ENCODE measurements around the gene G6PC3. TPM values are rescaled to one million over a fixed set of nuclear protein-coding genes. Genes with fewer than 3 reads are reported as not detected.

G6PC3 gene
- total RNA-seq, 2 donors from 2014 or later = 18.4 to 19.7 TPM

- H3K4me3 Mint-ChIP-seq = no peak overlapping the region
- H3K36me3 Mint-ChIP-seq (ENCODE audit: insufficient read depth in 2 of 2) = peaks cover 0 to 4% of the 10 kb centered on the region in 2 donors
- no peaks in the 10 kb centered on the region for H3K9me3 Mint-ChIP-seq
- H3K27ac Mint-ChIP-seq = no peak overlapping the region
- H3K27me3 Mint-ChIP-seq (ENCODE audit: low read depth) = no peaks in the 10 kb centered on the region
- DNase-seq = no peak
- no peak for ATAC-seq (replicated peaks in 1 of 2)
- H3K4me1 Mint-ChIP-seq (ENCODE audit: low read depth) = no peaks in the 10 kb centered on the region
Measured at GRCh38 chr17:44079877-44080821, 9.6 kb downstream of the G6PC3 start.

DNA sequence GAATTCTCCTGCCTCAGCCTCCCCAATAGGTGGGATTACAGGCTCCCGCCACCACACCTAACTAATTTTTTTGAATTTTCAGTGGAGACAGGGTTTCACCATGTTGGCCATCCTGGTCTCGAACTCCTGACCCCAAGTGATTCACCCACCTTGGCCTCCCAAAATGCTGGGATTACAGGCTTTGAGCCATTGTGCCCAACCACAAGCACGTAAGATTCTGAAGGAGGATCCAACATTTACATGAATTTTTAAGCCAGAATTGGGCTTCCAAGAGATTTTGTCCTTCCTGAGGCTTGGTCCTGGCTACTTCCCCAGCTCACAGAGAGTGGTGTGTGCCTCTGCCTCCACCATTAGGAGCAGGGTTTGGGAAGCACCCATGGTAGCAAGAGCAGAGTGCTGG is 11.1 kb downstream of the G6PC3 start:
- no peaks in the 10 kb centered on the region for H3K9me3 Mint-ChIP-seq
- no peak overlapping the region for H3K4me3 Mint-ChIP-seq
- ATAC-seq (replicated peaks in 1 of 2) = no peak
- H3K4me1 Mint-ChIP-seq (ENCODE audit: low read depth) = peaks cover 9% of the 10 kb centered on the region
- H3K36me3 Mint-ChIP-seq (ENCODE audit: insufficient read depth in 2 of 2) = peaks cover 0 to 2% of the 10 kb centered on the region in 2 donors
- no peak for DNase-seq
- H3K27ac Mint-ChIP-seq = no peak overlapping the region
- no peaks in the 10 kb centered on the region for H3K27me3 Mint-ChIP-seq (ENCODE audit: low read depth)

DNA sequence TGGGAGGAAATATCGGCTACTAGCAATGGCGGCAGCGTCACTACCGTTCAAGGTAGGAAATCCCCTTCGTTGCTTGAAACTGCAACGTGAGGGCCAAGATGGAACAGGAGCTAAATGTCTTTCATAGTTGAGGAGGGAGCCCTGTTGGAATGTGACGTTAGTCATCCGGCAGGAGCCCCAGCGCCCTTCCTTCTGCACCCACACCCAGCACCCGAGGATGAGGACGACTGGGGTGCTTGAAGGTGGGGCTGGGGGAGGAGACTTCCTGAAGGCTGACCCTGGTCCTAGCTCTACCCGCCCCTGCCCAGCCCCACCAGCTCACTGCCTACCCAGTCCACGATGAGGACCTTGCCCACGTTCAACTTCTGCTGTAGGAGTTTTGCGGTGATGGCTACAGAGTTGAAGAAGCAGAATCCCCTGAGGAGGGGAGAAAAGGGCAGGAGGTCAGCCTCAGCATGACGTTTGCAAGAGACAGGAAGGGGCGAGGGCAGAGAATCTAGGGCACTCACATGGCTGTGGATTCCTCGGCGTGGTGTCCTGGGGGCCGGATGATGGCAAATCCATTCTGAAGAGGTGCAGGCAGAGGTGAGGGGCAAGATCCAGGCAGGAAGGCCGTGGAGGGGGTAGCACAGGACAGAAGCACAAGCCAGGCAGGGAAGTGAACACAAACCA is 11.9 kb downstream of the G6PC3 start:
- H3K9me3 Mint-ChIP-seq = no peaks in the 10 kb centered on the region
- peaks cover 16% of the 10 kb centered on the region for H3K4me1 Mint-ChIP-seq (ENCODE audit: low read depth)
- H3K4me3 Mint-ChIP-seq = no peak overlapping the region
- no peak for ATAC-seq (replicated peaks in 1 of 2)
- DNase-seq = no peak
- no peaks in the 10 kb centered on the region for H3K27me3 Mint-ChIP-seq (ENCODE audit: low read depth)
- no peak overlapping the region for H3K27ac Mint-ChIP-seq
- H3K36me3 Mint-ChIP-seq (ENCODE audit: insufficient read depth in 2 of 2) = peaks cover 2% of the 10 kb centered on the region in 2 donors

- Mint-ChIP-seq H3K36me3 (ENCODE audit: insufficient read depth in 2 of 2) (peaks cover 0 to 2% of the 10 kb centered on the region in 2 donors), H3K27me3 (ENCODE audit: low read depth) (no peaks in the 10 kb centered on the region), H3K9me3 (no peaks in the 10 kb centered on the region), H3K27ac (no peak overlapping the region), H3K4me3 (no peak overlapping the region), H3K4me1 (ENCODE audit: low read depth) (peaks cover 22% of the 10 kb centered on the region)
- DNase-seq = no peak
- ATAC-seq (replicated peaks in 1 of 2) = no peak
Measured at GRCh38 chr17:44083250-44083849, 12.8 kb downstream of the G6PC3 start.

DNA sequence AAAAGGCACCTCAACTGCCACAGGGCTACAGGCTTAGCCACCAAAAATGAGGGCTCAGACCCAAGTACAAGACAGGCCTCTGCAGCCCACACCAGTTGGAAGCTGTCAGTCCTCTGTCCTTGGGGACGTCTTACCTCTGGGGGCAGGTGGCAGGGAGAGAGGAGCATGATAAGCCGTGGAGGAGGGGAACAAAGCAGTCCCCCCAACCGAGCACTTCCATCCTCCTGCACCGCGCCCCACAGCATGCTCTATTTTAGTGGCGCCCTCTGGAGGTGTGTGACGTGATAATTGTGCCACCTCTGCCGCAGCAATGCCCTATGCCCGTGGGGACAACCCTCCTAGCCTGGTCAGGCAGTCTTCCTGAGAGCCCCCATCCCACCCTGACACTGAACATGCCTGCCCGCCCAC is 13.6 kb downstream of the G6PC3 start:
- no peak for ATAC-seq (replicated peaks in 1 of 2)
- Mint-ChIP-seq H3K4me1 (ENCODE audit: low read depth) (peaks cover 22% of the 10 kb centered on the region), H3K27ac (no peak overlapping the region), H3K9me3 (no peaks in the 10 kb centered on the region), H3K36me3 (ENCODE audit: insufficient read depth in 2 of 2) (peaks cover 0 to 4% of the 10 kb centered on the region in 2 donors), H3K27me3 (ENCODE audit: low read depth) (no peaks in the 10 kb centered on the region), H3K4me3 (no peak overlapping the region)
- peak; percentile 38 to 48 for DNase-seq

DNA sequence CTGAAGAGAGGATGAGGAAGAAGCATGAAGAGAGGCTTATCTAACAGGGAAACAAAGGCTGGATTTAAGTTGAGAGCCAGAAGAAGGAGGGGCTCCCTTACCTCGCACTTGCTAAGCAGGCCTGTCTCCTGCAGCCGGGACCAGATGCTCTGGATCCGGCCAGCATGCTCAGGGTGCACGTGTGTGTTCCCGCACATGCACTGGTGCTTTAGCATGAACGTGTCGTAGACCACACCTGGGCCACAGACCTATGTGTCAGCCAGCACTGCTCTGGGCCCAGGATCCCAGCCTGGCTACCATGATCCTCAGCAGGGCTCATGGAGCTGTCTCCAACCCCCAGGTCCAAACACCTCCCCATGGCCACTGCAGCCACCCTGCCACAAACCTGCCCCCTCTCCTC is 14.4 kb downstream of the G6PC3 start:
- DNase-seq (no peak), ATAC-seq (replicated peaks in 1 of 2) (no peak)
- no peak overlapping the region for H3K4me3 Mint-ChIP-seq
- peaks cover 0 to 4% of the 10 kb centered on the region in 2 donors for H3K36me3 Mint-ChIP-seq (ENCODE audit: insufficient read depth in 2 of 2)
- no peaks in the 10 kb centered on the region for H3K9me3 Mint-ChIP-seq
- peaks cover 22% of the 10 kb centered on the region for H3K4me1 Mint-ChIP-seq (ENCODE audit: low read depth)
- H3K27me3 Mint-ChIP-seq (ENCODE audit: low read depth) = no peaks in the 10 kb centered on the region
- H3K27ac Mint-ChIP-seq = no peak overlapping the region

DNA sequence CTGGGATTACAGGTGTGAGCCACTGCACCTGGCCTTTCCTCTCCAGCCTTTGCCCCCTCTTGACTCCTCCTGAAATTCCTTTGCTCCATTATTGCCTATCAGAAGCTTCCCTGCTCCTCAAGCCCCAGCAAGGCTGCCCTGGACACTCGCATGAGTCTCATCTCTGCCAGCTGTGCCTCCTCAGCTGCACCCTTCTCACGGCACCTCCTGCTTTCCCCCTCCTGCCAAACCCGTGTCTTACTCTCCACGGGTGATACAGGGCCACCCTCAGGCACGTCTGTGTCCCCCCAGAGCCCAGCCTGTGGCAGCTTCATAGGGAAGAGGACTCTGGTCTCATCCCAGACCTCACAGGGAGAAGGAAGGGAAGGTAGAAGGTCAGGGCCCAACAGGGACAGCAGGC is 15.4 kb downstream of the G6PC3 start:
- H3K27me3 Mint-ChIP-seq (ENCODE audit: low read depth) = no peaks in the 10 kb centered on the region
- H3K36me3 Mint-ChIP-seq (ENCODE audit: insufficient read depth in 2 of 2) = peaks cover 0 to 4% of the 10 kb centered on the region in 2 donors
- H3K4me3 Mint-ChIP-seq = no peak overlapping the region
- H3K27ac Mint-ChIP-seq = peak overlapping the region; percentile 33
- DNase-seq (no peak), ATAC-seq (replicated peaks in 1 of 2) (no peak)
- peaks cover 22% of the 10 kb centered on the region for H3K4me1 Mint-ChIP-seq (ENCODE audit: low read depth)
- no peaks in the 10 kb centered on the region for H3K9me3 Mint-ChIP-seq

DNA sequence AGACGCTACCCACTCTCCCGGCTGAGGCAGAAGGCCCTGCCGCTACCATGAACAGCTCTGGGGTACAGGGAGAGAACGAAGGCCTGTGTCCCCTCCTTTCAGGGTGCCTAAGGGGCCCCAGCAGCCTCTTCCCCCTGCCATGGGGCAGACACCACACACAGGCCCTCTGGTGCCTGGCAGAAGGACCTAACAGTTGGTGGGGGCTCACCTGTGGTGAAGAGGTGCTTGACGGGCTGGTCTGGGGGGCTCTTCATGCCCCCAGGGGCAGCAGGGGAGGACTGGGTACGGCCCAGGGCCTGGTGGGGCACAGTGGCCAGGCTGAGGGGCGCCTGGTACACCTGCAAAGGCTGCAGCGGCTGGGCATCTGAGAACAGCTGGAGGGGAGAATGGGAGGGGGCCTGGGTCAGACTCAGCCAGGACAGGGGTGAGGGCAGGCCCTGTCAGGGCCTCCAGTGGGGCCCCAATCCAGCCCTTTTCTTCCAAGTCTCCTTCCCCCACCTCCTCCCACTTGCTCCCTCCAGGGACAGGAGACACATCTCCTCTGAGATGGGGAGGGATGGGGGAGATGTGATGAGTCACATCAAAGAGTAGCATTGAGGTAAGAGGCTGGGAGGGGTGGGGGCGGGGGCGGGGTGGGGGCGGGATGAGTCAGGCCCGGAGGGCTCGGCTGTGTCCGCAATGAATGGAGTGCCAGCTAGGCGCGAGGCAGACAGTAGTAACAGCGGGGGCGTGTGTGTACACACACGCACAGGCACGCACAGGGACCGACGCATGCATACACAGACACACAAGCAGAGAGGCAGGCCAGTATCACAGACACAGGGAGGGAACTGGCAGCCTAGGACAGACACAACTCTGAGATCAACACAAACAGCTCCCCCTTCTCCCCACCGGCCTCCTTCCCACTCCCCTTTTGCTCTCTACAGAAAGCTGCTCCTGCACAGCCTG is 16.1 kb downstream of the G6PC3 start:
- ATAC-seq (replicated peaks in 1 of 2) = peak; percentile 92 to 93
- peak; percentile 62 to 75 for DNase-seq
- no peak overlapping the region for H3K27ac Mint-ChIP-seq
- H3K4me1 Mint-ChIP-seq (ENCODE audit: low read depth) = peaks cover 22% of the 10 kb centered on the region
- no peaks in the 10 kb centered on the region for H3K27me3 Mint-ChIP-seq (ENCODE audit: low read depth)
- peaks cover 0 to 4% of the 10 kb centered on the region in 2 donors for H3K36me3 Mint-ChIP-seq (ENCODE audit: insufficient read depth in 2 of 2)
- H3K4me3 Mint-ChIP-seq = peak overlapping the region in 1 of 2 donors; percentile 46
- no peaks in the 10 kb centered on the region for H3K9me3 Mint-ChIP-seq

- Mint-ChIP-seq H3K4me3 (peak overlapping the region; percentile 8 to 46), H3K27me3 (ENCODE audit: low read depth) (no peaks in the 10 kb centered on the region), H3K9me3 (no peaks in the 10 kb centered on the region), H3K36me3 (ENCODE audit: insufficient read depth in 2 of 2) (peaks cover 0 to 4% of the 10 kb centered on the region in 2 donors), H3K27ac (no peak overlapping the region), H3K4me1 (ENCODE audit: low read depth) (peaks cover 22% of the 10 kb centered on the region)
- ATAC-seq (replicated peaks in 1 of 2) (no peak), DNase-seq (no peak)
Measured at GRCh38 chr17:44087319-44087718, 16.8 kb downstream of the G6PC3 start.

DNA sequence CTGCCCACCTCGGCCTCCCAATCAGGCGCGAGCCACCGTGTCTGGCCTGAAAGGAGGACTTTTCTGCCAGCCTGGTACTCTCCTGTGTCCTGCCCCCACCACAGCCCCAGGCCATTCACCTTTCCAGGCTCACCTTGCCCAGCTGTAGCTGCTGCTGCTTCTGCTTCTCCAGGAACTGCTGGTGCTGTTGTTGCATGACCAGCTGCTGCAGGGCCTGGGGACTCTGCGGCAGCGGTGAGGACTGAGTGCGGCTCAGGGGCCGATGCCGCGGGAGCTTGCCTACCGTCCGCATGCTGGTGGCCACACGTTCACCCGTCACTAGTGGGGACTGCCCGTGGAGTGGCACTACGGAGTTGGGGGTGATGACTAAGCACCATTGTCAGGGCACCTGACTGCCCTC is 17.7 kb downstream of the G6PC3 start:
- no peak overlapping the region for H3K4me3 Mint-ChIP-seq
- ATAC-seq (replicated peaks in 1 of 2) (no peak), DNase-seq (no peak)
- no peaks in the 10 kb centered on the region for H3K9me3 Mint-ChIP-seq
- peaks cover 0 to 4% of the 10 kb centered on the region in 2 donors for H3K36me3 Mint-ChIP-seq (ENCODE audit: insufficient read depth in 2 of 2)
- no peak overlapping the region for H3K27ac Mint-ChIP-seq
- H3K27me3 Mint-ChIP-seq (ENCODE audit: low read depth) = no peaks in the 10 kb centered on the region
- H3K4me1 Mint-ChIP-seq (ENCODE audit: low read depth) = peaks cover 22% of the 10 kb centered on the region

- Mint-ChIP-seq H3K36me3 (ENCODE audit: insufficient read depth in 2 of 2) (peaks cover 0 to 4% of the 10 kb centered on the region in 2 donors), H3K27me3 (ENCODE audit: low read depth) (no peaks in the 10 kb centered on the region), H3K4me3 (no peak overlapping the region), H3K9me3 (no peaks in the 10 kb centered on the region), H3K27ac (no peak overlapping the region), H3K4me1 (ENCODE audit: low read depth) (peaks cover 23% of the 10 kb centered on the region)
- ATAC-seq (replicated peaks in 1 of 2) (no peak), DNase-seq (no peak)
Measured at GRCh38 chr17:44091200-44091997, 20.9 kb downstream of the G6PC3 start.

- Mint-ChIP-seq H3K4me3 (no peak overlapping the region), H3K27me3 (ENCODE audit: low read depth) (no peaks in the 10 kb centered on the region), H3K4me1 (ENCODE audit: low read depth) (peaks cover 16% of the 10 kb centered on the region), H3K36me3 (ENCODE audit: insufficient read depth in 2 of 2) (peaks cover 0 to 2% of the 10 kb centered on the region in 2 donors), H3K27ac (no peak overlapping the region), H3K9me3 (no peaks in the 10 kb centered on the region)
- ATAC-seq (replicated peaks in 1 of 2) (no peak), DNase-seq (no peak)
Measured at GRCh38 chr17:44092051-44092450, 21.5 kb downstream of the G6PC3 start.
